Measurements from ENCODE around the gene HMGCS1. TPM values are rescaled to one million over a fixed set of nuclear protein-coding genes. Genes with fewer than 3 reads are reported as not detected.

Gene HMGCS1
- total and polyA plus RNA-seq, 2 of the 8 experiments (the other 6 are each of a cell fraction or from before 2014, with no cell fraction given), result 63.6 to 236 TPM

DNA sequence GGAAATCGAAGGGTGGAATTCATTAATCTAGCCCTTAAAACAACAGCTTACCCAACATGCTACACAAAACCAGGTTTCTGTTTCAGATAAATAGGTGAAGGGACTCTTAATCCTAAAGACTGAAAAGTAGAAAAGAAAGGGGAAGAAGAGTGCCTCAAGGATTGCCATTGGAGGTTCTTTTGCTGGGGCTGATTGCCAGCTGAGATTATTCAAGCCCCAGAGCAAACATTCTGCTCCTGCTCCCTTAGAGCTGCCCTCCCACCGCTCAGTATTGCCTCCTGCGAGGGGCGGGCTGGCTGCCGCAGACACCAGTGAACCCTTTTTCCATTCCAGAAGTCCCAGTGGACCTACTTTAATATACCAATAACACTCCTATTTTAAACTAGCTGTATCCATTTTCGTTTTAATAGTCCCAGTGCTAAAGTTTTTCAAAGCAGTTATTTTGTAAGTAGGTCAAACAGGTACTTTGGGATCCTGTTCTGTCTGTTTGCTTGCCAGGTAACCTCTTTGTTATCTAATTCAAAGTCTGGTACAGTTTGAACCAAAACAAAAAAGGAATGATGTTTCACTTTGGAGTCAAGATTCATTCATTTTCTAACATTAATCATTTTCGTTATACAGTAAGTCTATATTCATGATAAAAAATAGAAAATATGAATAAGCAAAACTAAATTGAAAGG lies 38.6 kb downstream of the HMGCS1 start:
- no peak overlapping the region for H3K18ac ChIP-seq (ENCODE audit: extremely low read depth, low read length)
- peak overlapping the region; percentile 57; the same call in 1 of the 2 replicates for H2AFZ ChIP-seq (ENCODE audit: low read length)
- DNase-seq (ENCODE audit: low read depth in 1 of 2, low spot score in 2 of 2) (no peak), FAIRE-seq (no peak)
- H2BK15ac ChIP-seq (ENCODE audit: low read length), result no peak overlapping the region
- H2AK5ac ChIP-seq (ENCODE audit: low read depth, low read length), result no peak overlapping the region
- POLR2A ChIA-PET (ENCODE audit: partially characterized antibody), result interaction anchor here (2.3 kb wide), 1 partner anchor 9 kb away, joined by 5 read pairs; no protein-coding TSS in a partner anchor
- no peak overlapping the region for H3K9ac ChIP-seq (replicated peaks in 1 of 4; ENCODE audit: extremely low read depth in 1 of 4, low read depth in 3 of 4, low read length in 3 of 4)
- H3K79me2 ChIP-seq (ENCODE audit: control insufficient read depth in 1 of 2, insufficient read depth in 2 of 2, low read length in 2 of 2), result no peaks in the 10 kb centered on the region
- H4K5ac ChIP-seq (ENCODE audit: insufficient read length, low read depth, low read length), result no peak overlapping the region
- 0 out of 2 replicates have a peak overlapping the region, but pooled peaks have one; percentile 8 for H2BK20ac ChIP-seq (ENCODE audit: low read length)
- no peak overlapping the region for H3K56ac ChIP-seq (replicated peaks; ENCODE audit: insufficient read length, low read depth, low read length)
- CTCF ChIA-PET (ENCODE audit: partially characterized antibody), result interaction anchor here (0.8 to 1.0 kb wide), 2 partner anchors 21 to 115 kb away, joined by 3 read pairs; no protein-coding TSS in a partner anchor
- TF ChIP-seq POLR2AphosphoS5 (IDR thresholded peaks at IDR 0.05; ENCODE audit: low read depth, low read length), result no peak
- no peak for TF ChIP-seq POLR2A (IDR thresholded peaks at IDR 0.05; ENCODE audit: control extremely low read depth in 1 of 2, low read depth in 2 of 2, low read length in 2 of 2)
- TF ChIP-seq, protein P1, sequence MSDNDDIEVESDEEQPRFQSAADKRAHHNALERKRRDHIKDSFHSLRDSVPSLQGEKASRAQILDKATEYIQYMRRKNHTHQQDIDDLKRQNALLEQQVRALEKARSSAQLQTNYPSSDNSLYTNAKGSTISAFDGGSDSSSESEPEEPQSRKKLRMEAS (IDR thresholded peaks at IDR 0.05), result no peak
- no peak for TF ChIP-seq GTF2F1 (IDR thresholded peaks at IDR 0.05; ENCODE audit: borderline replicate concordance, low read depth, low read length)
- TF ChIP-seq, protein P2, sequence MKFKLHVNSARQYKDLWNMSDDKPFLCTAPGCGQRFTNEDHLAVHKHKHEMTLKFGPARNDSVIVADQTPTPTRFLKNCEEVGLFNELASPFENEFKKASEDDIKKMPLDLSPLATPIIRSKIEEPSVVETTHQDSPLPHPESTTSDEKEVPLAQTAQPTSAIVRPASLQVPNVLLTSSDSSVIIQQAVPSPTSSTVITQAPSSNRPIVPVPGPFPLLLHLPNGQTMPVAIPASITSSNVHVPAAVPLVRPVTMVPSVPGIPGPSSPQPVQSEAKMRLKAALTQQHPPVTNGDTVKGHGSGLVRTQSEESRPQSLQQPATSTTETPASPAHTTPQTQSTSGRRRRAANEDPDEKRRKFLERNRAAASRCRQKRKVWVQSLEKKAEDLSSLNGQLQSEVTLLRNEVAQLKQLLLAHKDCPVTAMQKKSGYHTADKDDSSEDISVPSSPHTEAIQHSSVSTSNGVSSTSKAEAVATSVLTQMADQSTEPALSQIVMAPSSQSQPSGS (IDR thresholded peaks at IDR 0.05; ENCODE audit: low read length), result no peak
- TF ChIP-seq RXRA (IDR thresholded peaks at IDR 0.05; ENCODE audit: insufficient read depth, low read depth, low read length), result no peak
- no peak for TF ChIP-seq SIN3A (conservative IDR thresholded peaks at IDR 0.05 in 1 of 2, IDR thresholded peaks at IDR 0.05 in 1 of 2; ENCODE audit: low read depth in 1 of 2, low read length in 2 of 2)
- TF ChIP-seq CHD2 (IDR thresholded peaks at IDR 0.05; ENCODE audit: low read length), result no peak
- TF ChIP-seq GABPA (IDR thresholded peaks at IDR 0.05; ENCODE audit: borderline replicate concordance, insufficient read depth, low read length), result no peak
- TF ChIP-seq RNF2 (IDR thresholded peaks at IDR 0.05; ENCODE audit: borderline replicate concordance, low read depth, low read length, missing control alignments, poor library complexity, severe bottlenecking), result no peak
- H3K4ac ChIP-seq (replicated peaks; ENCODE audit: insufficient read length, low read depth, low read length), result no peak overlapping the region
- H4K8ac ChIP-seq (ENCODE audit: extremely low read depth, insufficient read depth, low read length), result no peak overlapping the region
- H2BK5ac ChIP-seq (ENCODE audit: low read depth, low read length), result no peak overlapping the region
- H3K4me3 ChIP-seq (ENCODE audit: extremely low read depth in 1 of 4, insufficient read depth in 2 of 4, low read depth in 3 of 4, low read length in 4 of 4), result no peak overlapping the region
- H3K23me2 ChIP-seq (ENCODE audit: low read depth, low read length), result 0 out of 2 replicates have a peak, but pooled peaks cover 2% of the 10 kb centered on the region
- H2BK120ac ChIP-seq (replicated peaks; ENCODE audit: low read depth, low read length), result no peak overlapping the region
- H3K79me1 ChIP-seq (ENCODE audit: low read depth, low read length), result no peaks in the 10 kb centered on the region
- H4K91ac ChIP-seq (replicated peaks; ENCODE audit: insufficient read length, low read length), result no peak overlapping the region
- 69% methylated on average over 7 of the region's 7 CpGs; no CpG with 5 or more reads in 1 of the 2 experiments for WGBS, 2 experiments (ENCODE audit: extremely low coverage in 1 of 2, insufficient coverage in 1 of 2, insufficient read length in 1 of 2, insufficient replicate concordance in 2 of 2, low coverage in 1 of 2, low lambda C conversion rate in 2 of 2, missing lambda C conversion rate in 1 of 2)
- H3K27ac ChIP-seq (ENCODE audit: low read depth, low read length), result no peak overlapping the region
- no peaks in the 10 kb centered on the region for H3K36me3 ChIP-seq (ENCODE audit: control insufficient read depth in 2 of 4, insufficient read depth in 4 of 4, low read length in 3 of 4)
- H3K4me1 ChIP-seq (replicated peaks in 1 of 4; ENCODE audit: control insufficient read depth in 3 of 4, insufficient read depth in 4 of 4, low read length in 3 of 4), result peaks cover 0 to 4% (median 0%) of the 10 kb centered on the region in 4 experiments; a peak in 1 of 7 replicates
- H4K20me1 ChIP-seq (replicated peaks in 1 of 2; ENCODE audit: control insufficient read depth in 1 of 2, insufficient read depth in 2 of 2, low read length in 2 of 2), result no peaks in the 10 kb centered on the region
- no peak overlapping the region for H3K23ac ChIP-seq (ENCODE audit: insufficient read length)
- H3K14ac ChIP-seq (ENCODE audit: insufficient read length), result no peak overlapping the region
- no peak overlapping the region for H2BK12ac ChIP-seq (ENCODE audit: low read depth, low read length)
- no peaks in the 10 kb centered on the region for H3K9me3 ChIP-seq (ENCODE audit: insufficient read depth in 2 of 2, low read depth in 1 of 2, low read length in 1 of 2)
- H3K4me2 ChIP-seq (ENCODE audit: insufficient read depth in 1 of 2, low read depth in 2 of 2, low read length in 2 of 2), result no peak overlapping the region
- no peaks in the 10 kb centered on the region for H3K27me3 ChIP-seq (replicated peaks in 1 of 4; ENCODE audit: control insufficient read depth in 3 of 4, extremely low read depth in 1 of 4, insufficient read depth in 3 of 4, low read length in 3 of 4)

Measured in H1 (cell line).